ENCODE results near the gene LRRC4C.

The LRRC4C gene

DNA sequence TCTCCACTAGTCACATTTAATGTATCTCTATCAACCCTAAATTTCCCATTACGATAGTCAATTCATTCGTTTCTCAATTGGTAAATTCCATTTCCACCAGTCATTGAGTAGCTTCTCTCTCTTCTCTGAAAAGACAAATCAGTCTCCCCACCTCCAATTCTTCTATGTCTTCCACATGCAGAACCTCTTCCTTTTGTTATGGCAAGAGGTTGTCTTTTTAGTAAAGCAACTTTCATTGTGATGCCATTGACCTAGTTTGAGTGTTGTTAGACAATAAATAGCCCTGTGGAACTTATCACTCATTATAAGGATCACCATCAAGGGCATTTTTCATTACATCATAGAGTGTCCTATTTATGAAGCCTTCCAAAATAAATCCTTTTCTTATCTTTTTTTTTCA is 340.9 kb downstream of the LRRC4C start:
- no peak for DNase-seq (ENCODE audit: low read depth in 2 of 2)

DNA sequence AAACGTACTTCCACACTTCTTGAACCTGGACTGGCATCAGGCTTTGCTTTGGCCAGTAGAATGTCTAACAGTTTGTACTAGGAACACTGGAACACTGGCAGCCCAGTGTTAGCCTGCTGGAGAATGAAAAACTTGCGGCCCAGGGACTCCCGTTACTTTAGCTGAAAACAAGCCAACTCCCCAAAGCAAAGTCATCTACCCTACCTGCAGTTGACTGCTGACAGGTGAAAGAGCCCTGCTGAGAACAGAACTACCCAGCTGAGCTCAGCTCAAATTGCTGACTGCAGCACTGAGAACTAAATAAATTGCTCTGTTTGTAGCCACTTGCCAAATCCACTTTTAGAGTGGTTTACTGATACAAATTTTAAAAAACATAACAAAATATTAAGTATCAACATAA is 342.5 kb downstream of the LRRC4C start:
- no peak for DNase-seq (ENCODE audit: low read depth in 2 of 2)

DNA sequence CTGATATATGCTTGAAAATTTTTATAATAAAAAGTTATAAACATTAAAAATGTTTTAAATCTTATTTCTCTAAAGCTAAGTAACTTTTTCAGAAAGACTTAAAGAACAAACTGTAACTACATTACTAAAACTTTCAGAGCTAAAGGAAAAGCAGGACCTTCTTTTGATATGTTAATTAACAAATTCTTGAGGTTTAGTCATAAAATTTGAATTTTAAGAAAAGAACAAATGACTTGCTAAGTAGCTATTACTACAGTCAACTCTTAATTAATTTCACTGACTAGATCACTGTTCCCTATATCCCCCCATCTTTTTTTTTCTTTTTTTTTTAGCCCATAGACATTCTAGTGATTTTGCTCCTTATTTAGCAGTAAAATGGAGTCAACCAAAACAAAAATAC is 344.4 kb downstream of the LRRC4C start:
- no peak for DNase-seq (ENCODE audit: low read depth in 2 of 2)

DNA sequence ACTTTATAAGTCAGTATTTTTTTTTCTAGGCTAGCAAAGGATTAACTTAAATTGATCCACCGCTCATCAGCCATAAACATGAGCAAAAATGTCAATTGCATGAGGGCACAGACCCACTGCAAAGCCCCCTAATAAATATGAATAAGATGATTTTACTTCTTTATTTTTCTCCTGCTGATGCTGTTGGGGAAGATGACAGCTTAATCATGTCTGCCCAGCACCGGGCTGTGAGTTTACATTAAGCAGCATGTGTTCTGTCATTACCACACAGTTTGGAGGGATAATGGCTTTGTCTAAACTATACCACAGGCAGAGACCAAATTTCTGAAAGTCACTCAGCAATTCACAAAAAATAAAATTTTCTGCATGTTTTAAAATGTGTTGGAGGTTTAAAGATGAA is 346.3 kb downstream of the LRRC4C start:
- no peak for DNase-seq (ENCODE audit: low read depth in 2 of 2)

DNA sequence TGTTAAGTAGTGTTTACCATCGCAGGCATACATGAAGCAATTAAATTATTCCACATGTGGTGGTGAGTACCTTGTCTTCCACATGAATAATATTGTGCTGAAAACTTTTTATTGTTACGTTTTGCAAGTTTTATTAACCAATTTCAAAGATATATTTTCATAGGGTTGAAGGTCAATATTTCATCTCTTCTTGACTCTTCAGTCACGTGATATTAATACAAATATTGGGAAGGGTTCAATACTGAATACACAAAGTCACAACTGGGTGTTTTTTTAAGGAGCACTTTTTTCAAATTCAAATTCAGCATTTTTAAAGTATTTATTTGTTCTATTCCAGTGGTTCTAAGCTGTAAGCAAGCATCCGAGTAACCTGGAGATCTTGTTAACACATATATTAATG is 348.9 kb downstream of the LRRC4C start:
- no peak for DNase-seq (ENCODE audit: low read depth in 2 of 2)

DNA sequence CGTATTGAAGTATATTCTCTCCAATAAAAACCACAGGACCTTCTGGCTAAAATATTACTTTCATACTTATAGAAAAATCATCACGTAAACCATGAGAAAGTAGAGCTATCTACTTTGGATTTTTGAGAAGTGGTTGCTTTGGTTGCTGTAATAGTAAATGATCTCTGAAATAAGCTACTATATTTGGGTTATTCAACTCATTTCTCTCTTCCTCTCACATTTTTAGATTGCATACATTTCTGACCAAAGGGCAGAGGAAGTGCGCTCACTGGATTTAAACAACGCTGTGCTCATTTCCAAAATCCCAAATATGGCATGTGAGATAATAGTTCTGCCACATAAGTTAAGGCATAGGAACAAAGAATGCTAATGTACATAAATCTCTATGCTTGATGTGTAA is 357.0 kb downstream of the LRRC4C start:
- DNase-seq (ENCODE audit: low read depth in 2 of 2) = no peak

DNA sequence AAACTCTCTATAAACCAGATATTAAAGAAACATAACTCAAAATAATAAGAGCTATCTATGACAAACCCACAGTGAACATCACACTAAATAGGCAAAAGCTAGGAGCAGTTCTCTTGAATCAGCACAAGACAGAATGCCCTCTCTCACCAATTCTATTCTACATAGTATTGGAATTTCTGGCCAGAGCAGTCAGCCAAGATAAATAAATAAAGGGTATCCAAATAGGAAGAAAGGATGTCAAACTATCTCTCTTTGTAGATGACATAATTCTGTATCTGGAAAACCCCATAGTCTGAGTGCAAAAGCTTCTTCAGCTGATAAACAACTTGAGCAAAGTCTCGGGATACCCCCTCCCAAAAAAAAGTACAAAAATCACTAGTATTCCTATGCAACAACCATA is 359.8 kb downstream of the LRRC4C start:
- no peak for DNase-seq (ENCODE audit: low read depth in 2 of 2)

DNA sequence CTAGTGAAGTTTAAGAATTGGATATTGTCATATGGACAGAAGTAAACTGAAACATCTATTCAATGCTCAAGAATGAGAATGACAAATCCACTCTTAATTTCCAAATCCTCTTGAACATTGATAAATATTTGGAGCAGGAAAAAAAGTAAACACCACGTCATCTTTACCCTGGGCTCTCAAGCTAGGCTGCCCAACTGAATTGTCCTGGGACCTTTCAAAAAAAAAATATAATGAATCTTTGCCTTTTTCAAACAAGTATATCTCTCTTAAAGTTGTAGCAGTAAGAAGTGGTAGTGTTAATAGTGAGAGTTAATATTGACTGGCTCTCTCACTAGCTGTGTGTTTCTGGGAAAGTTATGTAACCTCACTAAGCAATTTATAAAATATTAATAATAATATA is 374.3 kb downstream of the LRRC4C start:
- no peak for DNase-seq (ENCODE audit: low read depth in 2 of 2)

DNA sequence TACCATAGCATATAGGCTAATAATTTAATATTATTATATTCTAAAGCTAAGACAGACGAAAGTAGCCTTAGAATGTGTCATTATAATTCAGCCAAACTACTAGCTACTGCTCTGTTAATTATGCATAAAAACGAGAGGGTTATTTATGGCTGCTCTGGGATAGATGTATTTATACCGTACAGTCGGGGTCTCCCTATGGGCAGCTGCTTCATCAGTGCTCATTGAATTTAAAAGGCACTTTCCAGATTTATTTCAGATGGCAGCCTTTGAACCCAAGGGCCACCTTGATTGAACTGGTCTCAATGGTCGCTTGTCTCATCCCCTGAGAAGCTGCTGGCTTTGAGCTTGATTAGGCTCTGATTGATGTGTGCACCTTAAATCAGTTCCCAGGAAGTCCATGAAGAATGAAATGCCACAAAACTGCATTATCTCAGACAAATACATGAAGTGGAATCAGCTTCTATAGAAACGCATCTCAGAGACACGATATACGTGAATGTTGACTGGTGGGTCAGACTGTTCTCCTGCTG is 377.6 kb downstream of the LRRC4C start:
- no peak for DNase-seq (ENCODE audit: low read depth in 2 of 2)

DNA sequence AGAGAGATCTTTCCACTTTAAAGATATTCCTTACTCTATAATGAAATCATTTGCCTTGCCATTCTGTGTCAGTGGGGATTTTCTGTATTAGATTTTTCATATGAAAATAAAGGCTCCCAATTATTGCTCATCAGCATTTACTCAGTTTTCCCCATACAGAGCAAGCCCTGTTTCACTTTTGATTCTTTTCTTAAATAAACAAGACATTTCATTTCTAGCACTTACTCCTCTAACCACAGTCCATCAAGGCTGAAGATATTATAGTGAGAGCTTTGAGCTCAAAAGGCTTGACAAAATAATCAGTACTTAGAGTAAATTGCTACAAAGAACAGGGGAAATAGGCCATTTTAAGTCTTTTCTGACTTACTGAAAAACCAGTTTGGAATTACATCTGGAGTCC is 385.1 kb downstream of the LRRC4C start:
- DNase-seq (ENCODE audit: low read depth in 2 of 2) = no peak

DNA sequence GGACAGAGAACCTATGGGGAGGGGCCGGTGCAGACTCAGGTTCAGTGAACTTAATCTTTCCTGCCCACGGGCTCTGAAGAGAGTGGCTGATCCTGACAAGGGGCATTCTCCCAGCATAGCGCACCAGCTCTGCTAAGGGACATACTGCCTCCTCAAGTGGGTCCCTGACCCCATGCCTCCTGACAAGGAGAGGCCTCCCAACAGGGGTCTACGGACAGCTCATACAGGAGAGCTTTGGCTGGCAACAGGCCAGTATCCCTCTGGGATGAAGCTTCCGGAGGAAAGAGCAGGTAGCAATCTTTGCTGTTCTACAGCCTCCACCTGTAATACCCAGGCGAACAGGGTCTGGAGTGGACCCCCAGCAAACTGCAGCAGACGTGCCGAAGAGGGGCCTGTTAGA is 394.0 kb downstream of the LRRC4C start:
- no peak for DNase-seq (ENCODE audit: low read depth in 2 of 2)

DNA sequence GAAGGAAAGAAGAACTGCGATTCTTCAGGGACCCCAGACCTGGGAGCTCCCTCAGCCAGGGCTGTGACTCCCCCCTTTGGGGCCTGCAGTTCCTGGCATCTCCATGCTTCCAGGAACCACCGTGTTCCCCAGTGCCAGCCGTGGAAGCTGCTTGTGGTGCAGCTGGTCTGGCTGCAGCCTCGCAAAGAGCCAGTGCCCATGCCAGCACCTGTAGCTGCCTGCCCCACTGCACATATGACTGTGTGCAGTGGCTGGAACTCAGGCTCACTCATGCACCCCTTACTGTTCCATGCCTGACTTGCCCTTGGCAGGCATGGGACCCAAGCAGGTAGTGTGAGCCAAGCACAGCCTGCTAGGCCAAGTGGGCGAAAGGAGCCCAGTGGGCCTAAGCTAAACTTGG is 401.3 kb downstream of the LRRC4C start:
- DNase-seq (ENCODE audit: low read depth in 2 of 2) = no peak

DNA sequence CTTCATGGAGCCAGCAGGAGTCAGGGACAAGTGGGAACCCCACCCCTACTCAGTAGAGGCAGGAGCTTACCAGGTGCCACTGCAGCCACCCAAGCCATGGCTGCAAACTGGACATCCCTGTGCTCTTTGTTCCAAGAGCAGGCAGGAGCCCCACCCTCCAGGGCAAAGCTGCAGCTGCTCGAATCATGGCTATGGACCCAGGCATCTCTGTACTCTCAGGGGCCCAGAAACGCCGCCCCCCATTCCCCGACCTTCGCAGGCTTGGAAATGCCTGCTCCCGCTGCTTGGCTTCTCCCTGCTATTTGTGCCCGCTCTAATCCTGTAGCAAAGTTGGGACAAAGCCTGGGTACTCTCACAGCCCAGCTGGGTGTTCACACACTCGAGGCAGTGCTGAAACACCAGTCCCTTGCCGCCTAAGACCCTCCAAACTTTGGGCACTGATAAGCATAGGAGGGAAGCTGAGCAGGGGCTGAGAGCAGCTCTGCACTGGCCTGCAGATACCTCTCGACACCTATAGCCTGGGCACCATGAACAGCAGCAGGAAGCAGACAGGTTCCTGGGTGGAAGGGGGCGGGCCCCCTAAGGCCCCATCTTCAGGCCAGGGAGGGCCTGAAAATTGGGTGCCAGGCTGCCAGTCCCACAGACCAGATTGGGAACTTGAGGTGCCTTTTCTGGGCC is 402.4 kb downstream of the LRRC4C start:
- DNase-seq (ENCODE audit: low read depth in 2 of 2) = no peak

DNA sequence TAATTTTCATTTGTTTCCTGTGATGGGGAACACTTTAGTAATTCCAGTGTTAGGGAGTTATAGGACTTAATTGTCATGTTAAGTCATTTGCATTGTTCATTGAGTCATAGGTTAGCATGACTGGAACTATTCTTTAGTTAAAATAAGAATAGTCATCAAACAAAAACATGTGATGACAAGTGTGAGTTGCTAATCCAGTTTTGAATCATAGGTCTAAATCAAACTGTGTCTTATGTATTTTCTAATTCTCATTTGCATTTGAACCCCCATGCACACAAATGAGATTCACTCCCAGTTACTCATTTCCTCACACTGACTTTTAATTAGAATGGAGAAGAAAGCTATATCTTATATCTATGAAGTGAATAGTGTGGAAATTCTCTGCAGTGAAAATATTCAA is 405.6 kb downstream of the LRRC4C start:
- DNase-seq (ENCODE audit: low read depth in 2 of 2) = no peak

DNA sequence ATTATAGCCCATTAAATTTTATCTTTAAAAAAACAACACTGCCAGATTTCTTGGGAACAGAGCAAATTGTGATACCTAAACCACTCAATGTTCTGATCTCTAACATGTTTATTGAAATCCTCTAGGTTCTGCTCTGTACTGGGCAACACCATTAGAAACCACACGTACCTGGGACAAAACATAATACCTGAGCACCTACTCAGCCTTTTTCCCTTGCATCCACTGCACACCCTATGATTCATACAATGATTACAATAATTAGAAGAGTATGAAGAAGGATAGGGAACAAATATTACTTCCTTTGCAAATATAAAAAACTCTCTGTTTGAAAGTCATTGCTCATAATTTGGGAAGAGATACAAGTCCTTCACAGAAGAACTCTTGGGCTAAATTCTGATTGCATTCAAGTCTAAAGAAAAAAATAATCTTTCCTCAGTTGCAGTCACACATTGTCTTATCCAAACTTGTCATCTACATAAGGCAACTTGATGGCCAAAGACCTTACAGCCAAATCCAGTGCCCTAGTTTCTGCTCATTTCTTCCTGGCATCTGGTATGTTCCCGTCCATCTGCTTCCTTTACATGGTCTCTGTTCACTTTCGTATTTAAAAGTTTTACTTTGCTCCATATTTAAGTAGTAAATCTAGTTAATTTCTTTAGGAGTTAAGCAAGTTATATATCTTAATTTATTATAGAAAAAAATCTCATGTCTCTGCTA is 407.4 kb downstream of the LRRC4C start:
- no peak for DNase-seq (ENCODE audit: low read depth in 2 of 2)

DNA sequence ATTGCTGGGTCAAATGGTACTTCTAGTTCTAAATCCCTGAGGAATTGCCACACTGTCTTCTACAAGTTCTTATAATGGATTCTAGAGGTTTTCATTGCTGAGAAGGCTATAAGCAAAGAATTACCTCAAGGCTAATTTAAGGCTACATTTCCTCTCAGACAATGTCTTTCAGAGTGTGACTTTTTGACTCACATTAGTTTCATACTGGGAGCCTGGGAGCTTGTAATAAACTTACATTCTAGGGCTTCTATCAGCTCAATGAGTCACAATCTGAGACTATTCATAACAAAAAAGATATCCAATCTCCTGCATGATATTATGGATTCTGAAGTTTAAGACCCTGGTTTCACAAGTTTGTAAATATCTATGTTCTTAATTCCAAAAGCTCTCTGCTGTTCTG is 408.7 kb downstream of the LRRC4C start:
- DNase-seq (ENCODE audit: low read depth in 2 of 2) = no peak

DNA sequence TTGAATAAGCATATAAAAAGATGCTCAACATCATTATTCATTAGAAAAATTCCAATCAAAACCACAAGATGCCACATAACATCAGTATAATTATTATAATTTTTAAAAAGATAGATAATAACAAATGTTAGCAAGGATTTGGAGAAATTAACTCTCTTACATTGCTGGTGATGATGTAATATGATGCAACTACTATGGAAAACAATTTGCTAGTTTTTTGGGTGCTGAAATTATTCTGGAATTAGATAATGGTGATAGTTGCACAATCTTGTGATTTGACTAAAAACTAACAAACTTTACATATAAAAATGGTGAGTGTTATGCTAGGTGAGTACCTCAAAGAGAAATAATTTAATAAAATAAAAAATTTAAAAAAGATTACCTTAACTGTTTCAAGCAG is 412.2 kb downstream of the LRRC4C start:
- DNase-seq (ENCODE audit: low read depth in 2 of 2) = no peak

DNA sequence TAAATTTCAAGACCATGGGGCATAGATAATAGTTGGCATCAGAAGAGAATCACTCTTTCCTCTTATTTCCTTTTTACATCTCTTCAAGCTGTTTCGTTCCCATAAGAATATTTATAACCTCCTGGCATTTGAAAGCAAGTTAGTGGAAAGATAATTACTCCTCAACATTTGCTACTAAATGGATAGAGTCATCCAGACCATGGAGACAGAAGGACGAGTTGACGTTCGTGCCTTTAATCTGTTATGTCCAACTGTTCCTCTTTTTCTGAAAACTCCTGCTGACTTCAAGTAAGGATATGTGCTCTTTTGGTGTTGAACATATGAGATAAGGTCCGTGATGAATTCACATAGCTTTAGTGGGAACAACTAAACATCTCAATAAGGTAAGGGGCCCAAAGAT is 414.2 kb downstream of the LRRC4C start:
- DNase-seq (ENCODE audit: low read depth in 2 of 2) = no peak

DNA sequence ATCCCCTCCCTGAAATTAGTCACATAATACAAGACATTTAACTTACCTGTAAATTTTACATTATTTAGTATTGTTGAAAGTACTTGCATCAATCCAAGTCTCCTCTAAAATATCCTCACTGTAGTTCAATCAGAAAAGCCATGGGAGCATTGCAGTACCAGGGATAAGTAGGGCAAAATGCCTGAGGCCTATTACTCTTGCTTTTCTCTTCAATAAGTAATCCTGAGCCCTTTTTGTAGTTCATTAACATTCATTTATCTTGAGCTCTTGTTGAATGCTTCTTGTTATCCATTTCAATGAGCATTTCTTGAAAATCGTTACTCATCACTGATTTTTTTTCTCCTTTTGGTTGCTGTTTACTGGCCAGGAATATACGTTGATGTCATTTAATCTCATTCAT is 414.7 kb downstream of the LRRC4C start:
- DNase-seq (ENCODE audit: low read depth in 2 of 2) = no peak

DNA sequence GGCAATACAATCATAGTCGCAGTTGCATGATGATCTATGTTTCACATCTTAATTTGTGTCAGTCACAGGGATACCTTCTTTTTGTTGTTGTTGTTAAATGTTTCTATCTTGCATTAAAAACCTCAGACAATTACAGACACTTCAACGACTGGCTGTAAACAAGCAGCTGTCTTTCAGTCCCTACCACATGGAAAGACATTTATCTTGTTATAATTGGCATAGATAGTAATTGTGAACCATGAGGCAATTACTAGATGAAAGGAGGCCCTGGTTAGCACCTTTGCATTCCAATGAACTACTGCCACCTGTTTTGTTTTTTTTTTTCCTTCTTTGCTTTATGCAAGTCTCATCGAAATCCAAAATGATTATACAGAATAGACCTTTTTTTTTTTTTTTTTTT is 416.8 kb downstream of the LRRC4C start:
- DNase-seq (ENCODE audit: low read depth in 2 of 2) = no peak

DNA sequence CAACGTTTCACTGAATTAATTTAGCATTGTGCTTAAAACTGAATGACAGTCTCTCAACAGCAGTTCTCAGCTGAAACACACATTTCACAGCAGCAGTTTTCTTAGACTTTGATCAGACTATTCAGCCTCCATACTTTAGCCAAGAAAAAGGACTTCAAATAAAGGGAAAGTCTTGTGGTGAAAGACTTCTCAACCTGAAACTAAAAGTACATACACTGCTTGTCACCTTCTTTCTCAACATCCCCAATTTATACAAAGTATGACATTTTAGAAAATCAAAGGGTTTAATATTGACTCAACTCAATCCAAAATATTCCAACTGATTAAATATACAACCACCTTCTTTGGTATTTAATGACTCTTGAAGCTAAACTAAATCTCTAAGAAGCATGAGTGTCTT is 419.0 kb downstream of the LRRC4C start:
- no peak for DNase-seq (ENCODE audit: low read depth in 2 of 2)

DNA sequence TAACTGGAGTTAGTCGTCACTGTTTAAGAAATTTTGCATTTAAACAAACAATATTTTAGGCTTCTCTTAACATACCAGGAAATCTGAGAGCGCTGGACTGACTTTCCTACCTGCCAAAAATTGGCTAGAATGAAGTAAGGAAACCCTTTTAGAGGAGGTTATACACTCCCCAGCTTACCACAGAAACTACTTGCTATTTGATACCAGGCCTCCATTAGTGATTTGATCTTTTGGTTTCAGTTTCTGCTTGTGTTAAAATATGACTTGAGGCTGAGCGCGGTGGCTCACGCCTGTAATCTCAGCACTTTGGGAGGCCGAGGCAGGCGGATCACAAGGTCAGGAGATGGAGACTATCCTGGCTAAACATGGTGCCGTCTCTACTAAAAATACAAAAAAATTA is 419.9 kb downstream of the LRRC4C start:
- no peak for DNase-seq (ENCODE audit: low read depth in 2 of 2)

DNA sequence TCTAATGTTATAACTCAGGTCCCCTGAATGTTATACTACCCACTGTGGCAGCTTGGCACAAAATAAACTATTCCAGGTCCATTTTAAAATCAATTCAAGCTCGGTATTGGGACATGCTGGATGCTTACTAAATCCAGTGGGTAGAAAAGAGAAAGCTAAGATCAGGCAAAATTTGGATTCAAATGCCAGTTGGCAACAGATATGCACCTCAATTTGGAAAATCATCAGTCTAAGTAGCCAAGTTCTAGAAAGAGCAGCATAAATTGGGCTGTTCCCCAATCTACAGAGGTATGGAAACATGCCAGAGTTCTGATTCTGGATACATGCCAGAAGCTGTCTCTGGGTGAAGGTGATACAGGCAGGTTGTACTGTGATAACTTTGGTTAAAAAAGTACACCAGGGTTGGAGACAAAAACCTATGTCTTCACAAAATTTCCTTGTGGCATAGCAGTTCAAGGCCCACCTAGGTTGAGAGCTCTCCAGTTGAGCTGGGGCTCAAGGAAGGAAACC is 427.8 kb downstream of the LRRC4C start:
- DNase-seq (ENCODE audit: low read depth in 2 of 2) = no peak

Measured in stimulated activated CD4-positive, alpha-beta T cell treated with anti-CD3 and anti-CD28 coated beads, Interleukin-12 subunit alpha, Interleukin-12 subunit beta, amount 100 ng/mL, for 24 hours (primary cell).